Lower leg skin (tissue), 3 donors: Measurements from ENCODE around the gene RASSF5.

ENCODE experiments used
- CTCF ChIP-seq, 3 donors: fragments of 450-650 bp; IDR thresholded peaks; one replicate each; pipeline ENCODE4 v1.5.1; 2016; ENCODE audit warnings: antibody characterized with exemption in 3 of 3, mild to moderate bottlenecking in 3 of 3, moderate library complexity in 2 of 3
- POLR2A ChIP-seq, 2 donors: fragments of 450-650 bp; IDR thresholded peaks; one replicate each; pipeline ENCODE4 v1.6.1; 2016 to 2017; ENCODE audit warnings: antibody characterized with exemption in 2 of 2, mild to moderate bottlenecking in 1 of 2, moderate library complexity in 1 of 2

- TF ChIP-seq CTCF (IDR thresholded peaks at IDR 0.05) (no peak), POLR2A (IDR thresholded peaks at IDR 0.05) (no peak)
Observed at GRCh38 chr1:206529425-206529824, 22.1 kb downstream of the RASSF5 start.
